Measurements from ENCODE around the gene COL8A2.

COL8A2 gene

GRCh38 chr1:36101546-36101945, 23.5 kb downstream of the COL8A2 start:
- DNase-seq (ENCODE audit: extremely low read depth, low read depth): no peak
- no peak for TF ChIP-seq CTCF (IDR thresholded peaks at IDR 0.05; ENCODE audit: low read depth, low read length, missing control alignments)
- no peak overlapping the region for H3K4me3 ChIP-seq (replicated peaks; ENCODE audit: low read depth, low read length)

- DNase-seq (ENCODE audit: extremely low read depth, low read depth): no peak
- H3K4me3 ChIP-seq (replicated peaks; ENCODE audit: low read depth, low read length): no peak overlapping the region
- TF ChIP-seq CTCF (IDR thresholded peaks at IDR 0.05; ENCODE audit: low read depth, low read length, missing control alignments): no peak
These were observed 24.6 kb downstream of the COL8A2 start for GRCh38 chr1:36100376-36100775.

GRCh38 chr1:36099681-36100341, 25.2 kb downstream of the COL8A2 start:
- H3K4me3 ChIP-seq (replicated peaks; ENCODE audit: low read depth, low read length): no peak overlapping the region
- DNase-seq (ENCODE audit: extremely low read depth, low read depth): no peak
- TF ChIP-seq CTCF (IDR thresholded peaks at IDR 0.05; ENCODE audit: low read depth, low read length, missing control alignments): peak; percentile 81

GRCh38 chr1:36098650-36099365, 26.2 kb downstream of the COL8A2 start:
- DNase-seq (ENCODE audit: extremely low read depth, low read depth): no peak
- H3K4me3 ChIP-seq (replicated peaks; ENCODE audit: low read depth, low read length): no peak overlapping the region
- no peak for TF ChIP-seq CTCF (IDR thresholded peaks at IDR 0.05; ENCODE audit: low read depth, low read length, missing control alignments)

- no peak for TF ChIP-seq CTCF (IDR thresholded peaks at IDR 0.05; ENCODE audit: low read depth, low read length, missing control alignments)
- H3K4me3 ChIP-seq (replicated peaks; ENCODE audit: low read depth, low read length): no peak overlapping the region
- no peak for DNase-seq (ENCODE audit: extremely low read depth, low read depth)
These were observed 27.1 kb downstream of the COL8A2 start for GRCh38 chr1:36097693-36098585.

GRCh38 chr1:36096500-36097432, 28.3 kb downstream of the COL8A2 start:
- peak; percentile 33 for TF ChIP-seq CTCF (IDR thresholded peaks at IDR 0.05; ENCODE audit: low read depth, low read length, missing control alignments)
- no peak overlapping the region for H3K4me3 ChIP-seq (replicated peaks; ENCODE audit: low read depth, low read length)
- no peak for DNase-seq (ENCODE audit: extremely low read depth, low read depth)

All from HFF-Myc (cell line).